Mesenchymal stem cell (in vitro differentiated cells and primary cell): ENCODE measurements around the gene DHX32.

Source experiments
- DNase-seq: peaks from one replicate; pipeline ENCODE4 v3.0.0-alpha.2; 2013
- H2AFZ ChIP-seq: one replicate; pipeline ENCODE4 v1.6.1; 2013; ENCODE audit warnings: low read depth, mild to moderate bottlenecking, control low read depth, inconsistent platforms, low read length, moderate library complexity
- H2AK5ac ChIP-seq: 2 replicates; pipeline ENCODE4 v1.6.1; 2013; ENCODE audit warnings: low read length, moderate library complexity, mild to moderate bottlenecking, inconsistent platforms; ENCODE audit not compliant: severe bottlenecking
- H2BK120ac ChIP-seq: one replicate; pipeline ENCODE4 v1.6.1; 2013; ENCODE audit warnings: low read depth, mild to moderate bottlenecking, inconsistent platforms, low read length, moderate library complexity
- H2BK12ac ChIP-seq, 2 experiments: one replicate each; pipeline ENCODE4 v1.6.1; 2013; ENCODE audit warnings: inconsistent platforms in 2 of 2, low read length in 2 of 2, mild to moderate bottlenecking in 2 of 2, moderate library complexity in 2 of 2, control low read depth in 1 of 2
- H2BK15ac ChIP-seq: one replicate; pipeline ENCODE4 v1.6.1; 2013; ENCODE audit warnings: mild to moderate bottlenecking, low read depth, inconsistent platforms; ENCODE audit not compliant: poor library complexity, severe bottlenecking
- H2BK5ac ChIP-seq: 2 replicates; pipeline ENCODE4 v1.6.1; 2013; ENCODE audit warnings: low read depth, mild to moderate bottlenecking, low read length, control low read depth, inconsistent platforms; ENCODE audit not compliant: poor library complexity, severe bottlenecking
- H3K14ac ChIP-seq, 2 experiments: one replicate each; pipeline ENCODE4 v1.6.1; 2013; ENCODE audit warnings: inconsistent platforms in 2 of 2, low read length in 2 of 2, control low read depth in 1 of 2, mild to moderate bottlenecking in 1 of 2, moderate library complexity in 1 of 2
- H3K18ac ChIP-seq, 2 experiments: one replicate each; pipeline ENCODE4 v1.6.1; 2013; ENCODE audit warnings: inconsistent platforms in 2 of 2, low read length in 2 of 2, control low read depth in 1 of 2, low read depth in 1 of 2, mild to moderate bottlenecking in 1 of 2
- H3K23ac ChIP-seq, 2 experiments: one replicate each; pipeline ENCODE4 v1.6.1; 2013; ENCODE audit warnings: inconsistent platforms in 2 of 2, low read length in 2 of 2, mild to moderate bottlenecking in 2 of 2, moderate library complexity in 2 of 2, control low read depth in 1 of 2
- H3K27ac ChIP-seq: 2 replicates; pipeline ENCODE4 v1.5.1; 2013; ENCODE audit warnings: mild to moderate bottlenecking, moderate library complexity, low read length, control low read depth, inconsistent platforms; ENCODE audit not compliant: poor library complexity, severe bottlenecking
- H3K27me3 ChIP-seq, 2 experiments: 2 replicates each; pipeline versions ENCODE4 v1.6.1 to v1.7.0; 2013; ENCODE audit warnings: low read length in 2 of 2, mild to moderate bottlenecking in 2 of 2, moderate library complexity in 2 of 2, control low read depth in 1 of 2, inconsistent platforms in 1 of 2; ENCODE audit not compliant: control insufficient read depth in 1 of 2, insufficient read depth in 1 of 2
- H3K36me3 ChIP-seq, 2 experiments: 2 replicates each; pipeline versions ENCODE4 v1.6.1 to v1.7.0; 2013; ENCODE audit warnings: low read length in 2 of 2, control low read depth in 1 of 2, inconsistent platforms in 1 of 2, low read depth in 1 of 2, mild to moderate bottlenecking in 1 of 2; ENCODE audit not compliant: insufficient read depth in 2 of 2, control insufficient read depth in 1 of 2
- H3K4ac ChIP-seq, 2 experiments: one replicate each; pipeline ENCODE4 v1.6.1; 2013; ENCODE audit warnings: inconsistent platforms in 2 of 2, low read length in 2 of 2, mild to moderate bottlenecking in 2 of 2, moderate library complexity in 2 of 2, control low read depth in 1 of 2, low read depth in 1 of 2
- H3K4me1 ChIP-seq: 2 replicates; pipeline ENCODE4 v1.6.1; 2013; ENCODE audit warnings: low read depth, low read length, control low read depth; ENCODE audit not compliant: control insufficient read depth, insufficient read depth
- H3K4me2 ChIP-seq: 2 replicates; pipeline ENCODE4 v1.6.1; 2013; ENCODE audit warnings: low read length, mild to moderate bottlenecking, inconsistent platforms; ENCODE audit not compliant: poor library complexity, severe bottlenecking
- H3K4me3 ChIP-seq, 2 experiments: 2 replicates each; pipeline versions ENCODE4 v1.5.1 to v1.7.0; 2013; ENCODE audit warnings: low read length in 2 of 2, mild to moderate bottlenecking in 2 of 2, control low read depth in 1 of 2, low read depth in 1 of 2; ENCODE audit not compliant: insufficient read depth in 1 of 2
- H3K79me1 ChIP-seq: replicated peaks from 2 replicates; pipeline ENCODE4 v1.6.1; 2013; ENCODE audit warnings: mild to moderate bottlenecking, control low read depth, low read length, inconsistent platforms; ENCODE audit not compliant: poor library complexity, severe bottlenecking
- H3K9ac ChIP-seq: 2 replicates; pipeline ENCODE4 v1.7.0; 2013; ENCODE audit warnings: mild to moderate bottlenecking, low read length, moderate library complexity
- H3K9me3 ChIP-seq: 2 replicates; pipeline ENCODE4 v1.7.0; 2013; ENCODE audit warnings: mild to moderate bottlenecking, low read length; ENCODE audit not compliant: control insufficient read depth
- H4K8ac ChIP-seq: one replicate; pipeline ENCODE4 v1.6.1; 2013; ENCODE audit warnings: inconsistent platforms, mild to moderate bottlenecking, low read length, moderate library complexity
- H4K91ac ChIP-seq: one replicate; pipeline ENCODE4 v1.6.1; 2013; ENCODE audit warnings: mild to moderate bottlenecking, low read length, inconsistent platforms
- WGBS: methylation state at CpG from one replicate; pipeline ENCODE4 v1.1.7; 2013; ENCODE audit warnings: mixed read lengths; 5-methylcytosine and 5-hydroxymethylcytosine counted together

DHX32 gene

GRCh38 chr10:125840955-125841354 lies 40.1 kb downstream of the DHX32 start:
- no peak overlapping the region for H4K8ac ChIP-seq
- H3K27me3 ChIP-seq, result no peaks in the 10 kb centered on the region
- H3K4me3 ChIP-seq, result no peak overlapping the region
- no peak overlapping the region for H3K4me2 ChIP-seq
- peaks cover 42 to 80% of the 10 kb centered on the region in 2 experiments for H3K36me3 ChIP-seq
- WGBS, result 100% methylated on average over 1 of the region's 3 CpGs
- H2AFZ ChIP-seq, result no peak overlapping the region
- no peak overlapping the region for H2AK5ac ChIP-seq
- DNase-seq, result no peak
- no peak overlapping the region for H3K9ac ChIP-seq
- no peak overlapping the region for H4K91ac ChIP-seq
- H2BK12ac ChIP-seq, result no peak overlapping the region
- H3K4me1 ChIP-seq, result peaks cover 7% of the 10 kb centered on the region
- no peak overlapping the region for H2BK120ac ChIP-seq
- H2BK5ac ChIP-seq, result no peak overlapping the region
- H3K9me3 ChIP-seq, result no peaks in the 10 kb centered on the region
- H3K18ac ChIP-seq, result no peak overlapping the region
- H3K14ac ChIP-seq, result no peak overlapping the region
- H2BK15ac ChIP-seq, result no peak overlapping the region
- no peak overlapping the region for H3K27ac ChIP-seq
- H3K4ac ChIP-seq, result no peak overlapping the region
- H3K79me1 ChIP-seq, result peaks cover 16% of the 10 kb centered on the region
- no peak overlapping the region for H3K23ac ChIP-seq

- Histone ChIP-seq H3K9me3 (no peaks in the 10 kb centered on the region), H3K4ac (no peak overlapping the region), H2BK15ac (no peak overlapping the region), H2BK120ac (no peak overlapping the region), H2AFZ (no peak overlapping the region), H3K9ac (no peak overlapping the region), H2BK5ac (no peak overlapping the region), H3K14ac (no peak overlapping the region), H2AK5ac (no peak overlapping the region), H2BK12ac (no peak overlapping the region), H3K36me3 (peaks cover 38 to 80% of the 10 kb centered on the region in 2 experiments), H3K79me1 (peaks cover 16% of the 10 kb centered on the region), H3K23ac (no peak overlapping the region), H4K91ac (no peak overlapping the region), H3K4me2 (no peak overlapping the region), H4K8ac (no peak overlapping the region), H3K27me3 (no peaks in the 10 kb centered on the region), H3K4me3 (no peak overlapping the region), H3K4me1 (peaks cover 7% of the 10 kb centered on the region), H3K27ac (no peak overlapping the region), H3K18ac (no peak overlapping the region)
- no peak for DNase-seq
- 95% methylated on average over 9 of the region's 9 CpGs for WGBS
Observed at GRCh38 chr10:125840406-125840805, 40.7 kb downstream of the DHX32 start.

- Histone ChIP-seq H2BK120ac (no peak overlapping the region), H3K4me1 (peaks cover 7% of the 10 kb centered on the region), H2BK15ac (no peak overlapping the region), H3K36me3 (peaks cover 42 to 80% of the 10 kb centered on the region in 2 experiments), H3K23ac (no peak overlapping the region), H3K27me3 (no peaks in the 10 kb centered on the region), H3K4me3 (no peak overlapping the region), H2BK12ac (no peak overlapping the region), H2BK5ac (no peak overlapping the region), H2AK5ac (no peak overlapping the region), H3K4ac (no peak overlapping the region), H4K8ac (no peak overlapping the region), H3K9ac (no peak overlapping the region), H3K4me2 (no peak overlapping the region), H4K91ac (no peak overlapping the region), H3K9me3 (no peaks in the 10 kb centered on the region), H3K18ac (no peak overlapping the region), H3K14ac (no peak overlapping the region), H3K27ac (no peak overlapping the region), H3K79me1 (peaks cover 16% of the 10 kb centered on the region), H2AFZ (no peak overlapping the region)
- DNase-seq, result no peak
- WGBS, result 97% methylated on average over 7 of the region's 9 CpGs
Observed at GRCh38 chr10:125838802-125839575, 42.1 kb downstream of the DHX32 start.

DNA sequence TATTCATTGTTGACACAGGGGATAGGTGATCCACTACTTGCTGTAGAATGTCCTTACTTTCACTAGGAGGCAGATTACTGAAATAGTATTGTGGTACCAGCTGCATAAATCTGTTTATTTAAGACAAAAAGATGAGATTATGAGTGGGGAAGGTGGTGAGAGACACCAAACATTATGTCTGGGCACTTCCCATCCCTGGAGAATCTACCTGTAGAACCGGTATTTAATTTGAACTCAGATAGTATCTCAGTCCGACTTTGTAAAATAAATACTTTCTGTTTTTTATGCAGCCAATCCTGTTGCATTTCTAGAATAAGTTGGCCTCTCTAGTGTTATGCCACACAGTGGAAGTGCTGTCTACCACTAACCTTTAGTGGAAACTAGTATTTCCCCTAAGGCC lies 44.3 kb downstream of the DHX32 start:
- H3K4me1 ChIP-seq, result peaks cover 4% of the 10 kb centered on the region
- H2AFZ ChIP-seq, result no peak overlapping the region
- no peak overlapping the region for H2BK5ac ChIP-seq
- 88% methylated on average over 2 of the region's 2 CpGs for WGBS
- no peak overlapping the region for H3K27ac ChIP-seq
- H3K4ac ChIP-seq, result no peak overlapping the region
- no peaks in the 10 kb centered on the region for H3K9me3 ChIP-seq
- no peak overlapping the region for H2BK15ac ChIP-seq
- H2BK12ac ChIP-seq, result no peak overlapping the region
- no peak overlapping the region for H2BK120ac ChIP-seq
- no peak overlapping the region for H3K18ac ChIP-seq
- no peak overlapping the region for H3K4me2 ChIP-seq
- H2AK5ac ChIP-seq, result no peak overlapping the region
- H3K23ac ChIP-seq, result no peak overlapping the region
- H4K8ac ChIP-seq, result no peak overlapping the region
- no peak for DNase-seq
- H3K9ac ChIP-seq, result no peak overlapping the region
- peaks cover 18% of the 10 kb centered on the region for H3K79me1 ChIP-seq
- no peaks in the 10 kb centered on the region for H3K27me3 ChIP-seq
- no peak overlapping the region for H4K91ac ChIP-seq
- H3K4me3 ChIP-seq, result no peak overlapping the region
- H3K14ac ChIP-seq, result no peak overlapping the region
- peaks cover 46 to 90% of the 10 kb centered on the region in 2 experiments for H3K36me3 ChIP-seq
